Liver (tissue), 3 donors: Measurements from ENCODE around the gene TMEM184C.

Experiments
- ATF3 ChIP-seq: IDR thresholded peaks from 2 replicates; pipeline ENCODE4 v1.6.1; 2016; ENCODE audit warnings: antibody characterized with exemption
- CTCF ChIP-seq: fragments of 150-350 bp; IDR thresholded peaks from 2 replicates; pipeline ENCODE4 v1.5.1; 2017; ENCODE audit warnings: improper control_type of control experiment, low read depth, low read length; ENCODE audit not compliant: missing input control
- EGR1 ChIP-seq, 2 donors: IDR thresholded peaks; 2 replicates each; pipeline ENCODE4 v1.6.1; 2016 to 2018; ENCODE audit warnings: antibody characterized with exemption in 2 of 2, low read depth in 2 of 2
- HNF4A ChIP-seq, 2 donors: conservative IDR thresholded peaks; 2 replicates each; pipeline ENCODE4 v1.6.1; 2016; ENCODE audit warnings: antibody characterized with exemption in 2 of 2, mild to moderate bottlenecking in 2 of 2
- JUND ChIP-seq, 2 donors: IDR thresholded peaks; 2 replicates each; pipeline ENCODE4 v1.6.1; 2016; ENCODE audit warnings: antibody characterized with exemption in 2 of 2
- RAD21 ChIP-seq, 2 donors: IDR thresholded peaks; 2 replicates each; pipeline ENCODE4 v1.6.1; 2016; ENCODE audit warnings: antibody characterized with exemption in 2 of 2, mild to moderate bottlenecking in 2 of 2
- REST ChIP-seq: IDR thresholded peaks from 2 replicates; pipeline ENCODE4 v1.6.1; 2016; ENCODE audit warnings: antibody characterized with exemption, mild to moderate bottlenecking
- RXRA ChIP-seq, 2 donors: IDR thresholded peaks; 2 replicates each; pipeline ENCODE4 v1.6.1; 2017 to 2018; ENCODE audit warnings: antibody characterized with exemption in 2 of 2, mild to moderate bottlenecking in 1 of 2
- SP1 ChIP-seq: IDR thresholded peaks from 2 replicates; pipeline ENCODE4 v1.6.1; 2018; ENCODE audit warnings: antibody characterized with exemption, mild to moderate bottlenecking
- TAF1 ChIP-seq: conservative IDR thresholded peaks from 2 replicates; pipeline ENCODE4 v1.6.1; 2016; ENCODE audit warnings: antibody characterized with exemption, mild to moderate bottlenecking
- YY1 ChIP-seq: IDR thresholded peaks from 2 replicates; pipeline ENCODE4 v1.6.1; 2016; ENCODE audit warnings: antibody characterized with exemption, mild to moderate bottlenecking
- TF ChIP-seq, protein P1 (sequence below): IDR thresholded peaks from 2 replicates; pipeline ENCODE4 v1.6.1; 2016; ENCODE audit warnings: antibody characterized with exemption
- donor health status: healthy.
- donor health status: healthy.

DNA sequence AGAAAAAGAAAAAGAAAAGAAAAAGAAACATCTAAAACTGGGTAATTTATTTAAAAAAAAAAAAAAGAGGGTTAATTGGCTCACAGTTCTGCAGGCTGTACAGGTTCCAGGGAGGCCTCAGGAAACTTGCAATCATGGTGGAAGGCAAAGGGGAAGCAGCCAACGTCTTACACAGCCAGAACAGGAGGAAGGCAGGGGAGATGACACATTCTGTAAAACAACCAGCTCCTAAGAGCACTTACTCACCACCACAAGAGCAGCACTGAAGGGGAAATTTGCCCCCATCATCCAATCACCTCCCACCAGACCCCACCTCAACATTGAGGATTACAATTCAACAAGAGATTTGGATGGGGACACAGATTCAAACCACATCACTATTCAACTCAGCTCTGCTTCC, 36.8 kb upstream of the TMEM184C start:
- no peak for TF ChIP-seq CTCF
- TF ChIP-seq ATF3 = no peak
- no peak for TF ChIP-seq HNF4A (conservative IDR thresholded peaks at IDR 0.05)
- TF ChIP-seq, protein P1, sequence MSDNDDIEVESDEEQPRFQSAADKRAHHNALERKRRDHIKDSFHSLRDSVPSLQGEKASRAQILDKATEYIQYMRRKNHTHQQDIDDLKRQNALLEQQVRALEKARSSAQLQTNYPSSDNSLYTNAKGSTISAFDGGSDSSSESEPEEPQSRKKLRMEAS = no peak
- no peak for TF ChIP-seq SP1
- no peak for TF ChIP-seq YY1
- no peak for TF ChIP-seq RXRA (IDR thresholded peaks at IDR 0.05)
- TF ChIP-seq RAD21 (IDR thresholded peaks at IDR 0.05) = no peak
- TF ChIP-seq JUND (IDR thresholded peaks at IDR 0.05) = no peak
- TF ChIP-seq REST = no peak
- no peak for TF ChIP-seq EGR1 (IDR thresholded peaks at IDR 0.05; ENCODE audit: low read depth in 2 of 2)
- TF ChIP-seq TAF1 = no peak
